GM21367 (cell line): ENCODE measurements around the gene ADARB1.

Source experiments
- ATAC-seq: cut with Tn5 transposase; IDR thresholded peaks from one replicate; pipeline ENCODE4 v1.9.1; 2021; ENCODE audit not compliant: unreplicated experiment

The ADARB1 gene

GRCh38 chr21:45223236-45224185 lies 149.1 kb downstream of the ADARB1 start:
- ATAC-seq = no peak

GRCh38 chr21:45224189-45224938 lies 150.0 kb downstream of the ADARB1 start:
- ATAC-seq = no peak

GRCh38 chr21:45225041-45225740 lies 150.8 kb downstream of the ADARB1 start:
- ATAC-seq = no peak

- ATAC-seq = no peak
Observed at GRCh38 chr21:45225741-45226327, 151.5 kb downstream of the ADARB1 start.

GRCh38 chr21:45226540-45227326 lies 152.4 kb downstream of the ADARB1 start:
- no peak for ATAC-seq

DNA sequence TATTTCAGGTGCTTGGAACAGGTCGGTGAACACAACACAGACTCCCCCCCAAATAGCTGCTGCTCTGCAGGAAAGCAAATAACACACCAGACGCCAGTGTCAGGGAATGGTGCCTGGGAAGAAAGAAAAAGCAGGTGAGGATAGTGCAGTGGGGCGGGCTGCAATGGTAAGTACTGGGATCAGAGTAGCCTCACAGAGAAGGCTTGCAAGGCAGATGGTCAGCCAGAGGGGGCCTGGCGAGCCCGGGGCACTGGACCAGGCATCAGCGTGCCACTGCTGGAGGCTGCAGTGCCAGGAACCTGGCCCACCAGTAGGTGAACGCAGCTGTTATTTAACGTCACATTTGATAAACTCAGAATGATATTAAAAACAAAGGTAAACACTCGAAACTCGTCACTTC lies 153.4 kb downstream of the ADARB1 start:
- no peak for ATAC-seq

GRCh38 chr21:45228171-45228641 lies 153.8 kb downstream of the ADARB1 start:
- ATAC-seq = no peak

GRCh38 chr21:45228656-45229240 lies 154.4 kb downstream of the ADARB1 start:
- ATAC-seq = no peak

GRCh38 chr21:45231705-45232104 lies 157.3 kb downstream of the ADARB1 start:
- no peak for ATAC-seq

DNA sequence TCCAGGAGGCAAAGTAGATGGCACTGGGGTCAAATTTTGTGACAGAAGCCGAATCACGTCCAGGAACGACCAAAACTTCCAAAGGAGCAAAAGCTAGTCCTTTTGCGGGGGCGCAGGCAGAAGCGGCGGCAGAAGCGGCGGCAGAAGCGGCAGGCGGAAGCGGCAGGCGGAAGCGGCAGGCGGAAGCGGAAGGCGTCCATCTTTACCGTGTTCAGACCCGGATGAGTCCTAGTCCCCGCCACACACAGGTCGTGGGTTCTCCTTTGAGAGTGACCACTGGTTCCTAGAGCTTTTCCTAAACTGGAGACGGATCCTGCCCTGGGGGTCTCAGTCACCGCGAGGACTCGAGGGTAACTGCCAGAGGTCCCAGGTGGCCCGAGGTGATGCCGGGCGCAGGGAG lies 159.7 kb downstream of the ADARB1 start:
- no peak for ATAC-seq

DNA sequence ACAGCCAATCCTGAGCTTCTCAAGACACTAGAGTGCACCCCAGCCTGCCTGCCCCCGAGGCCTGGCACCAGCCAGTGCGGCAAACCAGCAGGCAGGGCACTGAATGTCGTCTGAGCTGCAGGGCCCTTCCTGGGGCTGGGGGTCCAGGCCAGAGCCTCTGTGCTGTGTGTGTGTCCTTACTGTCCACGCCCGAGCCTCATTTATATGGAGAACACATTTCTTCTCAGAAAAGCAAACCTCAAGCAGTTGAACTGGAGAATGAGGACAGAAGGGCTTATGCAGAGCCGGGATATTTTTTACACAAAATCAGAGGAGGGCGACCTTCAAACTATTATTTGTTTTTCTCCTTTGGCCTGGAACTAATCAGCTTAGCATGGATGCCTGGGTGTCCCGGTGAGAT lies 160.6 kb downstream of the ADARB1 start:
- no peak for ATAC-seq

GRCh38 chr21:45235488-45235887 lies 161.1 kb downstream of the ADARB1 start:
- no peak for ATAC-seq

DNA sequence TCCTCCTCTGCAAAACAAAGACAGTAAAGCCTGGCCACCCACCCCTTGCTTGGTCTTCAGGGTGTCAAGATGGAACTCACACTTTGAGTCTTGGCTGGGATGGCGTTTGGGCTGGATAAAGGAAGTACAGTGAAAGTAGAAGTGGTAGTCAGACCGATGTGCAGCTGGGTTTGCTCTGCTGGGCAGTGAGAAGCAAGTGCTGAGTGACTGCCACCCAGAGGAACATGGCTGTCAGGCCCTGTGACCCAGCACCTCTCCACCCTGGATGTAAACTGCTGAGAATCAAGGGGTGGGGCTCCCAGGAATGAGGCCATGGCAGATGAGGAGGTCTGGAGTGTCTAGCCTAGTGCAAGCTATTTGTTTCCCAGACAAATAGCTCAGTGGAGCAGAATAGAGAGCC lies 162.1 kb downstream of the ADARB1 start:
- no peak for ATAC-seq

- ATAC-seq = no peak
Observed at GRCh38 chr21:45237401-45237800, 163.0 kb downstream of the ADARB1 start.

- ATAC-seq = no peak
Observed at GRCh38 chr21:45241357-45241756, 167.0 kb downstream of the ADARB1 start.

DNA sequence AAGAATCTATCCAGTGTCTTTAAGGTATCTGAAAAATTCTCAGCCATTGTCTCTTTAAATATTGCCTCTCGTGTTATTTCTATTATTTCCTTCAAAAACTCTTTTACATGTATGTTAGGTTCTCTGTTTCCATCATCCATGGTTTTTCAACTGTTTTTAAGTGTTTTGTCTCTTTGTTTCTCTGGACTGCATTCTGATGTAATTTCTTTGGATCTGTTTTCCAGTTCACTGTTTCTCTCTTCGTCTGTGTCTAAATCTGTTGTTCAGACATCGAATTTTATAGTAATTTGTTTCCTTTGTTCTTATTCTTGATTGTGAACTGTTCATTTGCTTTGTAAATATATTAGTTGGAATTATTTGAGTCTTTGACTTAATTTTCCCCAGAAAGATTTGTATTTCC lies 169.2 kb downstream of the ADARB1 start:
- ATAC-seq = no peak

- ATAC-seq = no peak
Observed at GRCh38 chr21:45244799-45245340, 170.5 kb downstream of the ADARB1 start.

GRCh38 chr21:45246386-45247320 lies 172.3 kb downstream of the ADARB1 start:
- no peak for ATAC-seq
